MM.1S (cell line): ENCODE results near the gene CNTRL.

Source experiments
- EZH2 ChIP-seq: fragments of 300-600 bp; sonication (generic); optimal IDR thresholded peaks from 2 replicates; pipeline ENCODE3; 2017; ENCODE audit warnings: low read depth, mild to moderate bottlenecking, antibody characterized with exemption, low read length, mixed read lengths
- TF ChIP-seq, protein P1 (sequence below): fragments of 300-600 bp; sonication (generic); IDR thresholded peaks from 2 replicates; pipeline ENCODE4 v1.5.1; 2016; ENCODE audit warnings: antibody characterized with exemption, low read length, mixed read lengths

DNA sequence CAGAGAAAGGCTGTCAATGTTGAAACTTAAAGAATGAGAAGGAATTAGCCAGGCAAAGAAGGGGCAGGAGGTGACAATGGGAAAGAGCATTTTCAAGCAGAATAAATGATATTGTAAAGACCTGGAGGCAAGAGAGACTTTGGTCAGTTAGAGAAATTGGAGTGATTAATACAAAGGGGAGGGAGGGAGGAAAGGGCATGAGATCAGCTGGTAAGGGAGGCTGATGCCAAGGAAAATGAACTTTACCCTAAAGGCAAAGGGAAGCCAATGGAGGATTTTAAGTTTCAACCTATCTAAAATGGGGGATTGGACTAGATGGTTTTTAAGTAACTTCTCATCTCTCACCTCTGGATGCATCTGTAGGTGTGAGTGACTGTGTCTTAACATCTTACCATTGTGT lies 48.0 kb upstream of the CNTRL start:
- TF ChIP-seq, protein P1, sequence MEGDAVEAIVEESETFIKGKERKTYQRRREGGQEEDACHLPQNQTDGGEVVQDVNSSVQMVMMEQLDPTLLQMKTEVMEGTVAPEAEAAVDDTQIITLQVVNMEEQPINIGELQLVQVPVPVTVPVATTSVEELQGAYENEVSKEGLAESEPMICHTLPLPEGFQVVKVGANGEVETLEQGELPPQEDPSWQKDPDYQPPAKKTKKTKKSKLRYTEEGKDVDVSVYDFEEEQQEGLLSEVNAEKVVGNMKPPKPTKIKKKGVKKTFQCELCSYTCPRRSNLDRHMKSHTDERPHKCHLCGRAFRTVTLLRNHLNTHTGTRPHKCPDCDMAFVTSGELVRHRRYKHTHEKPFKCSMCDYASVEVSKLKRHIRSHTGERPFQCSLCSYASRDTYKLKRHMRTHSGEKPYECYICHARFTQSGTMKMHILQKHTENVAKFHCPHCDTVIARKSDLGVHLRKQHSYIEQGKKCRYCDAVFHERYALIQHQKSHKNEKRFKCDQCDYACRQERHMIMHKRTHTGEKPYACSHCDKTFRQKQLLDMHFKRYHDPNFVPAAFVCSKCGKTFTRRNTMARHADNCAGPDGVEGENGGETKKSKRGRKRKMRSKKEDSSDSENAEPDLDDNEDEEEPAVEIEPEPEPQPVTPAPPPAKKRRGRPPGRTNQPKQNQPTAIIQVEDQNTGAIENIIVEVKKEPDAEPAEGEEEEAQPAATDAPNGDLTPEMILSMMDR: no peak
- no peak for TF ChIP-seq EZH2
